Measurements from ENCODE around the gene FBXO11.

DNA sequence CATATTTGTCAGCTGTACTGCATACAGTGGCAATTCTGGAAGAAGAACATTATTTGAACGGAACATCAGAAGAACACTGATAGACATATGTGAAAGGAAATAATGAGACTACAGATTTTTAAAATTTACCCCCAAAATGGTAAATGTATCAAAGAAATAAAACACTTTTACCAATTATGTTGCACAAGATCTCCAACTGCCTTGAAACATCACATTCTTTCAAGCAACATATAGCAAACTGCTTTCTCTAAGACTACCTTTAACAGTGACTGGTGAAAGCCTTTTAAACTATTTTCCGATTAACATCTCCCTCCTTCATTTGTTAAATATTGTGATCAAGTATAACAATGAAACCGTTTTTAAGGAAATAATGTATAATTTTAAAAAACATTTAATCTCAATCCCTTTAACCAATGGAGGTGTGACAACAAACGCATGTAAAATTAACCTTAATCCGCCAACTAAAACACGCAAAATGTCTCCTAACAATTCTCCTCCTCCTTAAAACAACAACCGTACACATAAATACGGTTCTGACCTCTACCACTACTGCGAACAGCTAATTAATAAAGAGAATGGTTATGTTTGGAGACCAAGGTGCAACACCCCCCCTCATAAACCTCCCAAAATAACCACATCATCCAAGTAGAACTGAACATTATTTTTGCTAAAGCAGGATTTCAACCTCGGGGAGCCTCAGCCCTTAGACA, 2.4 kb downstream of the FBXO11 start:
- TF ChIP-seq, protein P1, sequence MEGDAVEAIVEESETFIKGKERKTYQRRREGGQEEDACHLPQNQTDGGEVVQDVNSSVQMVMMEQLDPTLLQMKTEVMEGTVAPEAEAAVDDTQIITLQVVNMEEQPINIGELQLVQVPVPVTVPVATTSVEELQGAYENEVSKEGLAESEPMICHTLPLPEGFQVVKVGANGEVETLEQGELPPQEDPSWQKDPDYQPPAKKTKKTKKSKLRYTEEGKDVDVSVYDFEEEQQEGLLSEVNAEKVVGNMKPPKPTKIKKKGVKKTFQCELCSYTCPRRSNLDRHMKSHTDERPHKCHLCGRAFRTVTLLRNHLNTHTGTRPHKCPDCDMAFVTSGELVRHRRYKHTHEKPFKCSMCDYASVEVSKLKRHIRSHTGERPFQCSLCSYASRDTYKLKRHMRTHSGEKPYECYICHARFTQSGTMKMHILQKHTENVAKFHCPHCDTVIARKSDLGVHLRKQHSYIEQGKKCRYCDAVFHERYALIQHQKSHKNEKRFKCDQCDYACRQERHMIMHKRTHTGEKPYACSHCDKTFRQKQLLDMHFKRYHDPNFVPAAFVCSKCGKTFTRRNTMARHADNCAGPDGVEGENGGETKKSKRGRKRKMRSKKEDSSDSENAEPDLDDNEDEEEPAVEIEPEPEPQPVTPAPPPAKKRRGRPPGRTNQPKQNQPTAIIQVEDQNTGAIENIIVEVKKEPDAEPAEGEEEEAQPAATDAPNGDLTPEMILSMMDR (optimal IDR thresholded peaks at IDR 0.05 in 1 of 3, IDR thresholded peaks at IDR 0.05 in 1 of 3, conservative IDR thresholded peaks at IDR 0.05 in 1 of 3; ENCODE audit: extremely low read depth in 1 of 3, insufficient read depth in 2 of 3, low read length in 3 of 3), result no peak
- TF ChIP-seq EZH2 (IDR thresholded peaks at IDR 0.05; ENCODE audit: low read length), result no peak
